Lower leg skin (tissue), 3 donors: ENCODE data around the gene PXDN.

Experiments used
- CTCF ChIP-seq, 3 donors: fragments of 450-650 bp; IDR thresholded peaks; one replicate each; pipeline ENCODE4 v1.5.1; 2016; ENCODE audit warnings: antibody characterized with exemption in 3 of 3, mild to moderate bottlenecking in 3 of 3, moderate library complexity in 2 of 3
- POLR2A ChIP-seq, 2 donors: fragments of 450-650 bp; IDR thresholded peaks; one replicate each; pipeline ENCODE4 v1.6.1; 2016 to 2017; ENCODE audit warnings: antibody characterized with exemption in 2 of 2, mild to moderate bottlenecking in 1 of 2, moderate library complexity in 1 of 2

GRCh38 chr2:1770566-1771380 lies 26.5 kb upstream of the PXDN start:
- no peak for TF ChIP-seq CTCF (IDR thresholded peaks at IDR 0.05)
- TF ChIP-seq POLR2A (IDR thresholded peaks at IDR 0.05) = no peak
